Measurements from ENCODE around the gene SEC62.

SEC62 gene

GRCh38 chr3:169939320-169939719, 27.3 kb upstream of the SEC62 start:
- TF ChIP-seq CTCF (IDR thresholded peaks at IDR 0.05; ENCODE audit: extremely low read depth, missing control alignments) = no peak
- no peak for DNase-seq (ENCODE audit: low spot score)

DNA sequence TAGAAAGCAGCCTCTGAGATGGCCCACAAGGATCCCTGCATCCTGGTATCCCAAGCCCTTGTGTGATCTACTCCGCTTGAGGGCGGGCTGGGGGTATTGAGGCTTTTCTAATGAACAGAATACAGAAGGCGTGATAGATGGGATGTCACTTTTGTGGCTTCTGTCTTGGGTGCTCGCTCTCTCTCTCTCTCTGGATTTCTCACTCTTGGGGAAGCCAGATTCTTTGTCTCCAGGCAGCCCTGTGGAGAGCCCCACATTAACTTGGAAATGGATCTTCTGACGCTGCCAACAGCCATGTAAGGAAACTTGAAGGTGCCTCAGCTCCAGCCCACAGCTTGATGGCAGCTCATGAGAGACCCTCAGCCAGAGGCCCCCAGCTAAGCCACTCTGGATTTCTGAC, 26.9 kb upstream of the SEC62 start:
- DNase-seq (ENCODE audit: low spot score) = no peak
- TF ChIP-seq CTCF (IDR thresholded peaks at IDR 0.05; ENCODE audit: extremely low read depth, missing control alignments) = no peak

DNA sequence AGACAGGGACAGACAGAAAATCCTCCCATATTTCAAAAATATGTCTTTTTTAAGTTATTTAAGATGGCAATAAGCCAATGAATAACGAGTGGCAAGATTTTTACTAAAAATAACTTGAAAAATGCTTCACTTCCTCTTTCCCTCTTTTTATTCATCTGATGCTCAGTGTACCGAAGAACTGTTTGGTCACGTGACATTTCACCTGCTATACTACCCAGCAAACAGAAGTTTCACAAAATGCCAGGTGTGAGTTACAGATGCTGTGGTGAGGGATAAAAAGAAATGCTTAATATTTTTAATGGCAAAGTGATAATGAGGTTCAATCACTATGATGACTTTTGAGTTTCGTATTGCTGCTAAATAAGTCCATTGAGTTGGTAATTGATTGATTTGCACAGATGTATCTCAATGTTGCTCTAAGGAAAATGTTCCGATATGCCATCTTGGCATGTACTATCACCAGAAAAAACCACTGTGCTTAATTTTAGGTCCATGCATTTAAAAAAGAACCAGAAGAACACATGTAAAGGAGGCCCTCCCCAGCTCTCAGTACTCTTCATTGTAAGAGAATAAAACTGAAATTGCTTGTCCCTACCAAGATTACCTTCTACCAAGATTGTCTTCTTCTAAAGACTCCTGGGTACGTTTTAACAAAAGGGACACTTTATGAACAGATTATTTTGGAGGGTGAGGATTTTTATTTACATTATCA, 26.0 kb upstream of the SEC62 start:
- no peak for TF ChIP-seq CTCF (IDR thresholded peaks at IDR 0.05; ENCODE audit: extremely low read depth, missing control alignments)
- peak; percentile 42 for DNase-seq (ENCODE audit: low spot score)

GRCh38 chr3:169945313-169945712, 21.3 kb upstream of the SEC62 start:
- DNase-seq (ENCODE audit: low spot score) = peak; percentile 78
- TF ChIP-seq CTCF (IDR thresholded peaks at IDR 0.05; ENCODE audit: extremely low read depth, missing control alignments) = no peak

DNA sequence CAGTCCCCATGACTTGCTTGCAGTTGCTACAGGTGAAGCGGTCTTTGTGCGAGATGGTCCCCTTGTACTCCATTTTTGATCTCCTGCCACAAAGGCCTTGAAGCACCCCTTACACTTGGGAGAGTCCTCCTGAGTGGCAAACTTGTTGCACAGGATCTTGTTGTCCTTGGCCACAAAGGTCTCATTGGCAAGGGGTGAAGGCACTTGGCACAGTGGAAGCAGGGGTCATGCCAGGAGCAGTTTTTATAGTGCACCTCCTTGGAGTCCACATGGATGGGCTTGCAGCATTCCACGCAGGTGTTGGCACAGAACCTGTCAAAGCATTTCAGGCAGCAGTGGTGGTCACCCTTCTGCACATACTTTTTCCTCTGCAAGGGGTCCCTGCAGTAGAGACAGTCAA, 20.3 kb upstream of the SEC62 start:
- DNase-seq (ENCODE audit: low spot score) = no peak
- no peak for TF ChIP-seq CTCF (IDR thresholded peaks at IDR 0.05; ENCODE audit: extremely low read depth, missing control alignments)

GRCh38 chr3:169948559-169949448, 17.8 kb upstream of the SEC62 start:
- DNase-seq (ENCODE audit: low spot score) = no peak

More at GRCh38 chr3:169948559-169949448, 17.8 kb upstream of the SEC62 start:
- no peak for TF ChIP-seq CTCF (IDR thresholded peaks at IDR 0.05; ENCODE audit: extremely low read depth, missing control alignments)

Data from GM20000 (cell line).